SU-DHL-6 (cell line): Measurements from ENCODE around the gene SLC6A12.

ENCODE experiments used
- H2AFZ ChIP-seq: fragments of 200-600 bp; sonication (generic); 2 replicates; pipeline ENCODE4 v1.6.1; 2014; ENCODE audit warnings: low read depth, mild to moderate bottlenecking, moderate library complexity, mixed read lengths, antibody characterized with exemption, low read length; ENCODE audit not compliant: severe bottlenecking
- H3F3A ChIP-seq: fragments of 200-600 bp; shearing (Covaris generic); 2 replicates; pipeline ENCODE4 v1.6.0; 2016; ENCODE audit warnings: antibody characterized with exemption, mild to moderate bottlenecking; ENCODE audit not compliant: insufficient read depth
- H3K27ac ChIP-seq: fragments of 200-600 bp; sonication (generic); 2 replicates; pipeline ENCODE4 v1.5.1; 2016; ENCODE audit warnings: low read depth, mild to moderate bottlenecking, low read length, moderate library complexity, mixed read lengths
- H3K27me3 ChIP-seq: fragments of 200-600 bp; sonication (generic), shearing (Covaris generic); 2 replicates; pipeline ENCODE4 v1.6.0; 2014; ENCODE audit warnings: mild to moderate bottlenecking, low read length
- H3K36me3 ChIP-seq: fragments of 200-600 bp; sonication (generic); 2 replicates; pipeline ENCODE4 v1.6.1; 2014; ENCODE audit warnings: mild to moderate bottlenecking, low read length, mixed read lengths
- H3K4me2 ChIP-seq: fragments of 300-600, 200-600 bp; shearing (Covaris generic), sonication (generic); 2 replicates; pipeline ENCODE4 v1.6.0; 2014; ENCODE audit warnings: low read length, low read depth, mild to moderate bottlenecking; ENCODE audit not compliant: poor library complexity, severe bottlenecking
- H3K4me3 ChIP-seq: fragments of 200-600 bp; sonication (generic); 2 replicates; pipeline ENCODE4 v1.5.1; 2014; ENCODE audit warnings: antibody characterized with exemption, low read length, mild to moderate bottlenecking, mixed read lengths; ENCODE audit not compliant: insufficient read depth, poor library complexity, severe bottlenecking
- H3K79me2 ChIP-seq: fragments of 200-600 bp; sonication (generic); 2 replicates; pipeline ENCODE4 v1.6.1; 2014; ENCODE audit warnings: mild to moderate bottlenecking, low read length, moderate library complexity; ENCODE audit not compliant: insufficient read depth
- H3K9ac ChIP-seq: fragments of 200-600 bp; sonication (generic); 2 replicates; pipeline ENCODE4 v1.7.0; 2014; ENCODE audit warnings: mild to moderate bottlenecking, low read length
- H3K9me2 ChIP-seq: fragments of 200-600 bp; sonication (generic); replicated peaks from 2 replicates; pipeline ENCODE4 v1.6.1; 2014; ENCODE audit warnings: low read length; ENCODE audit not compliant: insufficient read depth
- H3K9me3 ChIP-seq: fragments of 200-600 bp; sonication (generic); 2 replicates; pipeline ENCODE4 v1.6.1; 2014; ENCODE audit warnings: low read length, mixed read lengths; ENCODE audit not compliant: insufficient read depth
- H4K20me1 ChIP-seq: fragments of 200-600 bp; sonication (generic); 2 replicates; pipeline ENCODE4 v1.6.1; 2014; ENCODE audit warnings: low read depth, mild to moderate bottlenecking, antibody characterized with exemption, low read length, moderate library complexity, mixed read lengths
- EZH2phosphoT487 ChIP-seq: fragments of 200-600 bp; sonication (generic), shearing (Covaris generic); conservative IDR thresholded peaks from 2 replicates; pipeline ENCODE4 v1.6.1; 2018; ENCODE audit warnings: mild to moderate bottlenecking, antibody characterized with exemption, low read length, moderate library complexity, mixed read lengths
- TF ChIP-seq, protein P1 (sequence below): fragments of 200-600 bp; sonication (generic); IDR thresholded peaks from one replicate; pipeline ENCODE4 v1.5.1; 2017; ENCODE audit warnings: antibody characterized with exemption, mild to moderate bottlenecking, low read length, moderate library complexity; ENCODE audit not compliant: insufficient read depth, poor library complexity, severe bottlenecking

The SLC6A12 gene

DNA sequence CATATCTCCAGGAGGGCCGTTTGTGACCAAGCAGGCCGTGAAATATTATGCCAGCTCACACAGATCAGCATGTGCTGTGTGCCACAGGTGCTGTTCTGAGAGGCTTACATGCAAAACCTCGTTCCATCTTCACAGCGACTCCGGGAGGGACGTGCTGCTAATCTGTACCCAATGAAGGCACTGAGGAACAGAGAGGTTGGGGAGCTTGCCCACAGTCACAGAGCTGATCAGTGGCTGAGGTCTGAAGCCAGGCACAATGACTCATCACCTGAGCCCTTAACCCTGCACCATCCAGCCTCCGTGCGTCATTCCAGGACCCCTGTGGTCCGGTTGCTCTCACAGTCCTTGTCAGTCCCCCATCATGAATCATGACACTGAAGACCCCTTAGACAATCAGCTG is 66.7 kb downstream of the SLC6A12 start:
- no peaks in the 10 kb centered on the region for H3K79me2 ChIP-seq
- H3K9ac ChIP-seq, result no peak overlapping the region
- no peaks in the 10 kb centered on the region for H3K9me2 ChIP-seq
- H2AFZ ChIP-seq, result no peak overlapping the region
- no peaks in the 10 kb centered on the region for H4K20me1 ChIP-seq
- H3K4me2 ChIP-seq, result no peak overlapping the region
- H3F3A ChIP-seq, result no peaks in the 10 kb centered on the region
- no peaks in the 10 kb centered on the region for H3K27me3 ChIP-seq
- no peaks in the 10 kb centered on the region for H3K9me3 ChIP-seq
- H3K36me3 ChIP-seq, result no peaks in the 10 kb centered on the region
- H3K4me3 ChIP-seq, result no peak overlapping the region
- no peak overlapping the region for H3K27ac ChIP-seq
- TF ChIP-seq, protein P1, sequence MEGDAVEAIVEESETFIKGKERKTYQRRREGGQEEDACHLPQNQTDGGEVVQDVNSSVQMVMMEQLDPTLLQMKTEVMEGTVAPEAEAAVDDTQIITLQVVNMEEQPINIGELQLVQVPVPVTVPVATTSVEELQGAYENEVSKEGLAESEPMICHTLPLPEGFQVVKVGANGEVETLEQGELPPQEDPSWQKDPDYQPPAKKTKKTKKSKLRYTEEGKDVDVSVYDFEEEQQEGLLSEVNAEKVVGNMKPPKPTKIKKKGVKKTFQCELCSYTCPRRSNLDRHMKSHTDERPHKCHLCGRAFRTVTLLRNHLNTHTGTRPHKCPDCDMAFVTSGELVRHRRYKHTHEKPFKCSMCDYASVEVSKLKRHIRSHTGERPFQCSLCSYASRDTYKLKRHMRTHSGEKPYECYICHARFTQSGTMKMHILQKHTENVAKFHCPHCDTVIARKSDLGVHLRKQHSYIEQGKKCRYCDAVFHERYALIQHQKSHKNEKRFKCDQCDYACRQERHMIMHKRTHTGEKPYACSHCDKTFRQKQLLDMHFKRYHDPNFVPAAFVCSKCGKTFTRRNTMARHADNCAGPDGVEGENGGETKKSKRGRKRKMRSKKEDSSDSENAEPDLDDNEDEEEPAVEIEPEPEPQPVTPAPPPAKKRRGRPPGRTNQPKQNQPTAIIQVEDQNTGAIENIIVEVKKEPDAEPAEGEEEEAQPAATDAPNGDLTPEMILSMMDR, result no peak
- no peak for TF ChIP-seq EZH2phosphoT487

- H4K20me1 ChIP-seq, result no peaks in the 10 kb centered on the region
- no peaks in the 10 kb centered on the region for H3K36me3 ChIP-seq
- H3K27ac ChIP-seq, result no peak overlapping the region
- no peaks in the 10 kb centered on the region for H3F3A ChIP-seq
- no peak overlapping the region for H3K4me3 ChIP-seq
- no peaks in the 10 kb centered on the region for H3K27me3 ChIP-seq
- no peak overlapping the region for H3K9ac ChIP-seq
- TF ChIP-seq, protein P1, result no peak
- no peak for TF ChIP-seq EZH2phosphoT487
- H3K79me2 ChIP-seq, result no peaks in the 10 kb centered on the region
- H2AFZ ChIP-seq, result no peak overlapping the region
- H3K4me2 ChIP-seq, result no peak overlapping the region
- no peaks in the 10 kb centered on the region for H3K9me3 ChIP-seq
- H3K9me2 ChIP-seq, result no peaks in the 10 kb centered on the region
Observed at GRCh38 chr12:145369-145960, 68.5 kb downstream of the SLC6A12 start.

- Histone ChIP-seq H3K27me3 (no peaks in the 10 kb centered on the region), H3K9me2 (no peaks in the 10 kb centered on the region), H4K20me1 (no peaks in the 10 kb centered on the region), H3K4me2 (no peak overlapping the region), H3K9ac (no peak overlapping the region), H3F3A (no peaks in the 10 kb centered on the region), H3K4me3 (no peak overlapping the region), H2AFZ (no peak overlapping the region), H3K36me3 (no peaks in the 10 kb centered on the region), H3K27ac (no peak overlapping the region), H3K9me3 (no peaks in the 10 kb centered on the region), H3K79me2 (no peaks in the 10 kb centered on the region)
- TF ChIP-seq, protein P1, result no peak
- TF ChIP-seq EZH2phosphoT487, result no peak
Observed at GRCh38 chr12:144650-145284, 69.2 kb downstream of the SLC6A12 start.
